Neuronal stem cell (in vitro differentiated cells): ENCODE measurements around the gene GATAD2A.

ENCODE experiments used
- DNase-seq: peaks from one replicate; pipeline ENCODE4 v3.0.0-alpha.2; 2013; ENCODE audit warnings: low spot score
- H2AFZ ChIP-seq: one replicate; pipeline ENCODE4 v1.6.1; 2013; ENCODE audit warnings: mild to moderate bottlenecking, low read length, inconsistent platforms
- H2AK5ac ChIP-seq: 2 replicates; pipeline ENCODE4 v1.6.1; 2013; ENCODE audit warnings: low read depth, mild to moderate bottlenecking, inconsistent platforms, low read length, moderate library complexity, mixed read lengths
- H2BK120ac ChIP-seq: 2 replicates; pipeline ENCODE4 v1.6.1; 2013; ENCODE audit warnings: low read depth, mild to moderate bottlenecking, inconsistent platforms, low read length, moderate library complexity, mixed read lengths
- H2BK12ac ChIP-seq: one replicate; pipeline ENCODE4 v1.6.1; 2013; ENCODE audit warnings: low read length, inconsistent platforms
- H2BK15ac ChIP-seq: 2 replicates; pipeline ENCODE4 v1.6.1; 2013; ENCODE audit warnings: mild to moderate bottlenecking, low read length, inconsistent platforms, mixed read lengths
- H2BK5ac ChIP-seq: one replicate; pipeline ENCODE4 v1.6.1; 2013; ENCODE audit warnings: inconsistent platforms, mild to moderate bottlenecking, low read length, moderate library complexity
- H3K14ac ChIP-seq: one replicate; pipeline ENCODE4 v1.6.1; 2013; ENCODE audit warnings: low read length, inconsistent platforms
- H3K18ac ChIP-seq: 2 replicates; pipeline ENCODE4 v1.6.1; 2013; ENCODE audit warnings: low read length, inconsistent platforms
- H3K23ac ChIP-seq: 2 replicates; pipeline ENCODE4 v1.6.1; 2013; ENCODE audit warnings: low read depth, mild to moderate bottlenecking, mixed read lengths, low read length, inconsistent platforms; ENCODE audit not compliant: poor library complexity
- H3K27ac ChIP-seq: replicated peaks from 3 replicates; pipeline ENCODE4 v1.5.1; 2013; ENCODE audit warnings: low read length, inconsistent platforms
- H3K27me3 ChIP-seq, 3 experiments: 2 replicates each; pipeline ENCODE4 v1.6.1; 2013; ENCODE audit warnings: low read length in 3 of 3, mild to moderate bottlenecking in 2 of 3, inconsistent platforms in 1 of 3, low read depth in 1 of 3, mixed read lengths in 1 of 3, moderate library complexity in 1 of 3; ENCODE audit not compliant: control insufficient read depth in 3 of 3, insufficient read depth in 3 of 3
- H3K36me3 ChIP-seq, 2 donors: replicated peaks in 1 of 2; 2 replicates each; pipeline ENCODE4 v1.6.1; 2013; ENCODE audit warnings: low read length in 2 of 2; ENCODE audit not compliant: control insufficient read depth in 2 of 2, insufficient read depth in 2 of 2
- H3K4ac ChIP-seq: 2 replicates; pipeline ENCODE4 v1.6.1; 2013; ENCODE audit warnings: inconsistent platforms, mild to moderate bottlenecking, low read length, moderate library complexity
- H3K4me1 ChIP-seq, 2 donors: 1 replicate in 1 of 2; 2 replicates in 1 of 2; pipeline ENCODE4 v1.6.1; 2013; ENCODE audit warnings: low read length in 2 of 2, low read depth in 1 of 2; ENCODE audit not compliant: control insufficient read depth in 2 of 2, insufficient read depth in 1 of 2
- H3K4me2 ChIP-seq: one replicate; pipeline ENCODE4 v1.6.1; 2013; ENCODE audit warnings: mild to moderate bottlenecking, low read length, inconsistent platforms; ENCODE audit not compliant: insufficient read depth, poor library complexity, severe bottlenecking
- H3K4me3 ChIP-seq, 2 donors: 2 replicates each; pipeline ENCODE4 v1.5.1; 2013; ENCODE audit warnings: low read length in 2 of 2, mild to moderate bottlenecking in 2 of 2, inconsistent platforms in 1 of 2, moderate library complexity in 1 of 2
- H3K79me1 ChIP-seq: one replicate; pipeline ENCODE4 v1.6.1; 2013; ENCODE audit warnings: low read depth, mild to moderate bottlenecking, inconsistent platforms, low read length, moderate library complexity
- H3K9ac ChIP-seq: one replicate; pipeline ENCODE4 v1.6.1; 2013; ENCODE audit warnings: mild to moderate bottlenecking, low read depth, low read length, inconsistent platforms; ENCODE audit not compliant: poor library complexity
- H3K9me3 ChIP-seq, 2 donors: replicated peaks in 1 of 2; 2 replicates each; pipeline versions ENCODE3 to v1.6.1; 2013; ENCODE audit warnings: low read length in 2 of 2, mild to moderate bottlenecking in 2 of 2, inconsistent platforms in 1 of 2, low read depth in 1 of 2, mixed read lengths in 1 of 2, moderate library complexity in 1 of 2; ENCODE audit not compliant: control insufficient read depth in 2 of 2, insufficient read depth in 1 of 2
- H4K8ac ChIP-seq: one replicate; pipeline ENCODE4 v1.6.1; 2013; ENCODE audit warnings: low read depth, mild to moderate bottlenecking, inconsistent platforms, low read length, moderate library complexity
- H4K91ac ChIP-seq: one replicate; pipeline ENCODE4 v1.6.1; 2013; ENCODE audit warnings: low read length, low read depth, mild to moderate bottlenecking, inconsistent platforms; ENCODE audit not compliant: poor library complexity
- WGBS, 2 donors: extraction: QIAGEN DNeasy Blood & Tissue Kit; methylation state at CpG; one replicate each; pipeline ENCODE4 v1.1.7; 2013; ENCODE audit warnings: missing lambda C conversion rate in 2 of 2, mixed read lengths in 1 of 2; ENCODE audit not compliant: insufficient read length in 2 of 2, insufficient replicate concordance in 1 of 2; ENCODE audit errors: extremely low coverage in 2 of 2; 5-methylcytosine and 5-hydroxymethylcytosine counted together

Gene GATAD2A

GRCh38 chr19:19550972-19551852 is 145.7 kb downstream of the GATAD2A start:
- Histone ChIP-seq H3K18ac (peak overlapping the region; percentile 79), H3K4me2 (no peak overlapping the region)

GRCh38 chr19:19551853-19552192 is 146.3 kb downstream of the GATAD2A start:
- Histone ChIP-seq H3K9ac (peak overlapping the region; percentile 14), H2BK12ac (no peak overlapping the region), H2BK5ac (peak overlapping the region; percentile 29), H3K4me2 (no peak overlapping the region), H4K8ac (no peak overlapping the region), H3K23ac (no peak overlapping the region), H2AK5ac (no peak overlapping the region), H3K4ac (no peak overlapping the region), H3K4me1 (peaks cover 0 to 2% of the 10 kb centered on the region in 2 donors), H3K36me3 (no peaks in the 10 kb centered on the region), H3K27ac (peak overlapping the region; percentile 38), H2AFZ (peak overlapping the region; percentile 79), H3K14ac (no peak overlapping the region), H2BK15ac (peak overlapping the region; percentile 10), H4K91ac (no peak overlapping the region), H3K9me3 (no peaks in the 10 kb centered on the region), H3K18ac (peak overlapping the region; percentile 79), H2BK120ac (peak overlapping the region; percentile 49), H3K4me3 (no peak overlapping the region), H3K79me1 (no peaks in the 10 kb centered on the region), H3K27me3 (no peaks in the 10 kb centered on the region)
- no CpG with 5 or more reads among the region's 14 CpGs for WGBS, 2 donors
- no peak for DNase-seq

More at GRCh38 chr19:19550972-19551852, 145.7 kb downstream of the GATAD2A start:
- no peak overlapping the region for H4K8ac ChIP-seq
- peak overlapping the region; percentile 20 for H2BK15ac ChIP-seq
- no peak overlapping the region for H3K9ac ChIP-seq
- no peaks in the 10 kb centered on the region for H3K9me3 ChIP-seq
- no peak overlapping the region for H3K4ac ChIP-seq
- peaks cover 0 to 2% of the 10 kb centered on the region in 2 donors for H3K4me1 ChIP-seq
- no peaks in the 10 kb centered on the region for H3K79me1 ChIP-seq
- no peak overlapping the region for H3K4me3 ChIP-seq
- no peak overlapping the region for H4K91ac ChIP-seq
- peak overlapping the region; percentile 29 for H2BK5ac ChIP-seq
- peak overlapping the region; percentile 49 for H2BK120ac ChIP-seq
- no CpG with 5 or more reads among the region's 10 CpGs for WGBS, 2 donors
- H2AK5ac ChIP-seq = no peak overlapping the region
- H3K36me3 ChIP-seq = no peaks in the 10 kb centered on the region
- H3K27me3 ChIP-seq = no peaks in the 10 kb centered on the region
- peak overlapping the region; percentile 79 for H2AFZ ChIP-seq
- peak overlapping the region; percentile 8 for H3K23ac ChIP-seq
- H3K27ac ChIP-seq = no peak overlapping the region
- H3K14ac ChIP-seq = peak overlapping the region; percentile 10
- no peak for DNase-seq
- H2BK12ac ChIP-seq = no peak overlapping the region

GRCh38 chr19:19552798-19553197 is 147.3 kb downstream of the GATAD2A start:
- H3K4me2 ChIP-seq = no peak overlapping the region
- H3K14ac ChIP-seq = no peak overlapping the region
- no peaks in the 10 kb centered on the region for H3K79me1 ChIP-seq
- H4K8ac ChIP-seq = no peak overlapping the region
- H2BK15ac ChIP-seq = no peak overlapping the region
- no peak overlapping the region for H3K9ac ChIP-seq
- H3K9me3 ChIP-seq = no peaks in the 10 kb centered on the region
- WGBS, 2 donors = no CpG with 5 or more reads among the region's 6 CpGs
- peak overlapping the region; percentile 29 for H2BK5ac ChIP-seq
- no peak overlapping the region for H2BK120ac ChIP-seq
- H3K23ac ChIP-seq = no peak overlapping the region
- H2AK5ac ChIP-seq = peak overlapping the region; percentile 53
- peaks cover 0 to 2% of the 10 kb centered on the region in 2 donors for H3K4me1 ChIP-seq
- no peak overlapping the region for H3K4me3 ChIP-seq
- no peak for DNase-seq
- no peak overlapping the region for H3K4ac ChIP-seq
- H3K27ac ChIP-seq = no peak overlapping the region
- no peak overlapping the region for H4K91ac ChIP-seq
- H3K27me3 ChIP-seq = no peaks in the 10 kb centered on the region
- H2AFZ ChIP-seq = peak overlapping the region; percentile 70
- no peak overlapping the region for H3K18ac ChIP-seq
- H3K36me3 ChIP-seq = no peaks in the 10 kb centered on the region
- H2BK12ac ChIP-seq = no peak overlapping the region

- H3K9me3 ChIP-seq = no peaks in the 10 kb centered on the region
- H3K23ac ChIP-seq = peak overlapping the region; percentile 58
- no CpG with 5 or more reads among the region's 10 CpGs for WGBS, 2 donors
- no peak overlapping the region for H3K4ac ChIP-seq
- no peak overlapping the region for H3K9ac ChIP-seq
- H3K27me3 ChIP-seq = no peaks in the 10 kb centered on the region
- peak overlapping the region; percentile 35 for H2AFZ ChIP-seq
- peak overlapping the region; percentile 99 for H2BK15ac ChIP-seq
- no peak for DNase-seq
- H3K4me2 ChIP-seq = no peak overlapping the region
- H4K8ac ChIP-seq = peak overlapping the region; percentile 99
- no peaks in the 10 kb centered on the region for H3K36me3 ChIP-seq
- H2BK12ac ChIP-seq = no peak overlapping the region
- no peaks in the 10 kb centered on the region for H3K79me1 ChIP-seq
- peak overlapping the region; percentile 88 for H3K18ac ChIP-seq
- H3K27ac ChIP-seq = no peak overlapping the region
- H3K14ac ChIP-seq = no peak overlapping the region
- no peak overlapping the region for H3K4me3 ChIP-seq
- no peak overlapping the region for H4K91ac ChIP-seq
- peaks cover 0 to 2% of the 10 kb centered on the region in 2 donors for H3K4me1 ChIP-seq
- H2BK5ac ChIP-seq = peak overlapping the region; percentile 68
- peak overlapping the region; percentile 38 for H2BK120ac ChIP-seq
- H2AK5ac ChIP-seq = peak overlapping the region; percentile 73
Observed at GRCh38 chr19:19553670-19554069, 148.2 kb downstream of the GATAD2A start.
